NCI-H1436 (cell line): ENCODE measurements around the gene MMRN2.
"Not testable (repeated sequence)": the region's sequence is repeated elsewhere in the genome, so short reads cannot be mapped to it uniquely, and the experiment has no call there.

Experiments used
- DNase-seq: peaks from one replicate; lab custom pipeline; 2025; lab: John Stamatoyannopoulos, UW

Gene MMRN2

DNA sequence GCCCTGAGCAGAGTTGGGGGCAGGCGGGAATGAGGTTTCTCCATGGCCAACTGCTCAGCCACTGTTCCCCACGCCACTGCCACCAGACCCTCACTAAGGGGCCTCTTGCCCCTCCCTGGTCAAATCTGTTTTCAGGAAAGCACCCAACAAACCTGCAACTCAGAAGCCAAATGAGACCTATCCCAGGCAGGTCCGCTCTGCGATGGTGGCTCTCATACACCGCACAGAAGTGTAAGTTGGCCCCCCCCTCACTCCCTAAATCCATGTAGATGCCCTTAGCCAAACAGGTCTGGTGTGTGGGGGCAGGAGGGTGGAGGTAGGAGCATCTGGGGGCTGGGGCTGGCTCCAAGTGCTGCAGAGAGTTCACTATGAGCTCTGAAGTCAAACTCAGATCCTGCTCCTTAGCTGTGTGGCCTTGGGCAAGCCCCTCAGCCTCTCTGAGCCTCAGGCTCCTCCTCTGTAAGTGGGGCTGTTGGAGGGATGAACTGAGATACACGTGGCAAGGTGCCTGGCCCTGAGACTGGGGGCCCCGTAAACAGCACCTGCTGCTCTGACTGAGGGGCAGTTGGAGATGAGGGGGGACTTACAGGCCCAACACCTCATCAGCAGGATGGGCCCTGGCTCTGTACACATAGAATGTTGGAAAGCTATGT, 1.1 kb downstream of the MMRN2 start:
- no peak for DNase-seq

DNA sequence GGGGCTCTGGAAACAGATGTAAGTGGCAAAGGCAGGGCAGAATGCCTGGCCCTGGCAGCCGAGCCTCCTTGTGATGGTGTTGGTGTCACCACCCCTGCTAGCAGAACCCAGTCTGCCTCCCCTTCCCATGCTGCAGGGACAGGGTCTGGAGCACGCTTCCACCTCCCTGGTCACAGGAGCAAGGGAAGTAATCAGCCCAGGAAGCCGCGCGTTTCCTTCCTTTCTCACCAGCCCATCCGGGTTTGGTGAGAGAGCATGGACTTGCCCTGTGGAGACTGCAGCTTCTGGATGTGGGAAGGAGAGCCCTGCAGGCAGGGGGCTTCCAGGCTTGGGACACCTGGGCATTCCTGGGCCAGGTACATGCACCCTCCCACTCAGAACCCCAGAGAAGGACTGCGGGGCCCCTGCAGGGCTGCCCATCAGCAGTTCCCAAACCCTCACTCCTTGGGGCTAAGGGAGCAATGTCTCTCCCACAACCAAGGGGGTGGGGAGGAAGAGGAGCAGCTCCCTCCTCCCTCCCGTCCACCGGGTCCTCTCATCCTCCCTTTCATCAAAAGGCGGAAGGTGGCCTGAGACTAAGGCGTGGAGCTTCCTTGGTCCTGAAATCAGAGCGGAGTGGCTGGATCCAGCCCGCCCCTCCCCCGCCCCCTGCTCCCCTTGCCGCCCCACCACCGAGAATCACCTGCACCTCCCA, 1.8 kb downstream of the MMRN2 start:
- DNase-seq: no peak

DNA sequence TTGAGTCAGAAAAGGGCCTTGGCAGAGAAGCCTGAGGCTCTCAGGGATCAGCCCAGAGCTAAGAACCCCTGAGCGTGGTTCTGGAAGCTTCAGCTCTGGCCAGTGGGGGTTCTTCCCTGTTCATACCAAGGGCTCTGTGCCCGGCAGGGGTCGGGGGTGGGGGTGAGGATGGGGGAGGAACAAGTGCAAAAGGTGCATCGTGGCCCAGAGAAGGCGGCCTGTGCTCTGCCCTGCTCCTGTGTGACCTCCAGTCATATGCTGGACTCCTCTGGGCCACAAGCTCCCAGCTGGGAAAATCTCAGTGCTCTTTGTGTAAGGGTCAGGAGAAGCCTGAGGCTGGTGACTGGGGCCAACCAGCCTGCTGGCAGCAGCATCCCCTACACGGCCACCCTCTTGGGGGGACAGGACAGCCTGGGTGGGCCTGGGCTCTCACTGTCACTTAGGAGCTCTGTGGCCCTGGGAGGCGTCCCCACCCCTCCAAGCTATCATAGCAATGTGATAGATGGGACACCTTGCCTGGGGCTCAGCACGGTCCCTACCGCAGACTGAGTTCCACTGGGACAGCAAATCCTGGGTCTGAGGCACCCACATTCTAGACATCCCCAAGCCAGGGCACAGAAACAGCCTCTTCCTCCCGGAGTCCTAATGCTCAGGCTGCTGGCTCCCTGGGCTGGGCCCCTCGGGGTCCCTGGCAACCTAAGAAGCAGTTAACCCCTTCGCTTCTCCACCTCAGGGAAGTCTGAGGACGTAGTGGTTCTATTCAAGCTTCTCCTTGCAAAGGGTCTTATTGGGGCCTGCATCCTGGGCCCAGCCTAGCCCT, 2.5 kb downstream of the MMRN2 start:
- no peak for DNase-seq

DNA sequence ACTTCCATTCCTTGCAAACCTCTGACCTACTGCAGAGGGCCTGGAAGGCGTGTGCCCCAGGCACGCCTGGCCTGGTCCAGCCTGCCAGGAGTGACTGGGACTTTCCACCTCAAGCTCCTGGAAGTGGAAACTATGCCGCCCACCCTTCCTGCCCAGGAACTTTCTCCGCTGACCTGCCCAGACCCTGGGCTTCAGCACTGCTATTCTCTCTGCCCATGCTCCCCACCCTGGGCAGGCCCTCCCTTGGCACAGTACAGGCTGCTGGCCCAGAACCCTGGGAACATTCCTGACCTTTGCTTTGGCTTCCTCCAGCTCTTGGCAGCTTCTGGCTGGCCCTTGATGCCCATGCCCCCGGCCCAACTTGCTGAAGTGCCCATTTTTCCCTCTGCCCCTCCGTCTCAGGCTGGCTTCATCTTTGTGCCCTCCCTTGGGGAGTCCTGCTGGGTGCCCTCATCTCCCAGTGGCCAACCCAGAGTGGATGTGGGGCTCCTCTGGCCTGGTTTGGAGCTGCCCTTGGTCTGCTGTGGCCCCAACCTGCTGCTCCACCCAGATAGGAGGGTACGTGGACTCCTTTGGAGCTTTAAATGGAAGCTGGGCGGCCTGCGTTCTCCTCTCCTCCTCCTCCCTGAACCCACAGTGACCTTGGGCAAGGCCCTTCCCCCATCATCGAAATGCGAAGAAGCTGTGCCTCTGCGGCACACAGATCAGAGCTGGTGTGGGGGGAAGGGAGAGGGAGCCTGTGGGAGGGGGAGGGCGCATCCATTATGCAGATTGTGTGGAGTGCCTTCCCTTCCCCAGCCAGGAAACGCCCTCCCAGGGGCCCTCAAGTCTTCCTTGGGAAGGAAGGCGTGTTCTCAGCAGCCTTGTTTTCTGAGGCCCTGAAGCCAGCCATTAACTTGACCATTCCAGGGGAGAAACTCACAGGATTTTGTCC, 3.4 kb downstream of the MMRN2 start:
- DNase-seq: no peak

DNA sequence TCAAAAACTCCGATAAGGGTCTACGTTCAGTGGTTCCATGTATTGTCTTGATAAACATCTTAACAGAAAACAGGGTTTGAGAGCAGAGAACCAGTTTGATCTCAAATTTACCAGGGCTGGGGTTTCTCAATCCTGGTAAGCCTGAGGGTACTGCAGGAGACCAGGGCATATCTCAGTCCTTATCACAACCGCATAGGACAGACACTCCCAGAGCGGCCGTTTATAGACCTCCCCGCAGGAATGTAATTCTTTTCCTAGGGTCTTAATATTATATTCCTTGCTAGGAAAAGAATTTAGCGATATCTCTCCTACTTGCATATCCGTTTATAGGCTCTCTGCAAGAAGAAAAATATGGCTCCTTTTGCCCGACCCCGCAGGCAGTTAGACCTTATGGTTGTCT, 4.7 kb downstream of the MMRN2 start:
- DNase-seq: not testable (repeated sequence)

DNA sequence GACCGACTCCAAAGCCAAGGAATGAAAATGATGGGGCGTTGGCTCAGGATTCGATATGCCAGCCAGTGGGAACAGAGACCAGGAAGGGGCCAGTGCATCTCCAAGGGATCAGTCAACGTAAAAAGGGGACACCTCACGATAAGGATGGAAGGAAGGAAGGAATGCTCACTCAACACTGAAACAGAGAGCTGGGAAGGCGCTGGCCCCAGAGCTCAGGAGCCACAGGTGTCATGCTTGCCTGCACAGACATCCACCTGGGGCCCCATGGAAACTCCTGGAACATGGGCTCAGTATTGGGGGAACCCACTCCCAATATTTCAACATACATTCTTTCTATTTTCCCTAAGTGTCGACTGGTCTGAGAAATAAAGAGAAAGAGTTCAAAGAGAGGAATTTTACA, 5.3 kb downstream of the MMRN2 start:
- DNase-seq: no peak

DNA sequence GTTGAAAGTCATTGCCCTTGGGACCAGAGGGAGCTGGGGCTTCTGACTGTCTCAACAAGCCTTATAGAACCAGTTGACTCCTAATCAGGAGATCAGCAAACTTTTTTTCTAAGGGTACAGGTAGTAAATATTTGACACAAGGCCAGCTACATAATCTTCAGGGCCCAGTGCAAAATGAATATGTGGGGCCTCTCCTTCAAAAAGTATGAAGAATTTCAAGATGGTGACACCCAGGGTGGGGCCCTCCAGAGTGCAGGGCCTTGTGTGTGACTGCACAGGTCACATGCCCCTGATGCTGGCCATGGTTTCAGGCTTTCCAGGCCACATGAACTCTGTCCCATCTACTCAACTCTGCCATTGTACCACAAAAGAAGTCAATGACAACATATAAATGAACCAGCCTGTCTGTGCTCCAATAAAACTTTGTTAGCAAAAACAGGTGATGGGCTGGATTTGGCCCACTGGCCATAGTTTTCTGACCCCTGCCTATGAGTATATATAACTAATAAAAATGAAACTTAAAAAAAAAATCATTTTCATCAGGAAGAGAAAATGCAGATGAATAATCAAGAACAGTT, 6.1 kb downstream of the MMRN2 start:
- no peak for DNase-seq

DNA sequence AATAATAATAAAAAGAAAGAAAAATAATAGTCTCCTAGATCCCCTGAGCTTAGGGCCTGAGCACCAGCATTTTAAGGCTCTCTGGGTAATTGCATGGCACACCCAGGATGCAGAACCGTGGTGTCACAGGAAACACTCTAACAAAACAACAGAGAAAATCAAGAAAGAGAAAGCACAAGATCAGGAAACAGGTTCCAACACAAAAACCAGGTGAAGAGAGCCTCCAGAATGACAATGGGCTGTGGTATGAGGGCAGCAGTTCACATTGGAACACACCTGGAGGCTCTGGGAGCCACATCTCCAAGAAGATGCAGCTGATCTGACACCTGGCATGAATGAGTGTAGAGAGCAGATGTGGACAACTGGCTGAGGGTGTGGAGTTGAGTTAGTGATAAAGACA, 7.1 kb downstream of the MMRN2 start:
- DNase-seq: no peak

DNA sequence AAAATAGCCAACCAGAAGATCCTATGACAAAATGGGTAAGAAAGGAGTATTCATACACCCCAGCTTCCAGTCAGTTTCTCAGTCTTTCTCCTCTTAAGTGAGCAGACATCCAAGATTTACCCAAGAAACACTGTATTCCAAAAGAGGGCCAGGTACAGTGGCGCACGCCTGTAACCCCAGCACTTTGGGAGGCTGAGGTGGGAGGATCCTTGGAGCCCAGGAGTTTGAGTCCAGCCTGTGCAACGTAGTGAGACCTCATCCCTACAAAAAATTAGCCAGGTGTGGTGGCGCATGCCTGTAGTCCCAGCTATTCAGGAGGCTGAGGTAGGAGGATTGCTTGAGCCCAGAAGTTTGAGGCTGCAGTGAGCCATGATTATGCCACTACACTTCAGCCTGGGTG, 9.6 kb downstream of the MMRN2 start:
- DNase-seq: not testable (repeated sequence)

DNA sequence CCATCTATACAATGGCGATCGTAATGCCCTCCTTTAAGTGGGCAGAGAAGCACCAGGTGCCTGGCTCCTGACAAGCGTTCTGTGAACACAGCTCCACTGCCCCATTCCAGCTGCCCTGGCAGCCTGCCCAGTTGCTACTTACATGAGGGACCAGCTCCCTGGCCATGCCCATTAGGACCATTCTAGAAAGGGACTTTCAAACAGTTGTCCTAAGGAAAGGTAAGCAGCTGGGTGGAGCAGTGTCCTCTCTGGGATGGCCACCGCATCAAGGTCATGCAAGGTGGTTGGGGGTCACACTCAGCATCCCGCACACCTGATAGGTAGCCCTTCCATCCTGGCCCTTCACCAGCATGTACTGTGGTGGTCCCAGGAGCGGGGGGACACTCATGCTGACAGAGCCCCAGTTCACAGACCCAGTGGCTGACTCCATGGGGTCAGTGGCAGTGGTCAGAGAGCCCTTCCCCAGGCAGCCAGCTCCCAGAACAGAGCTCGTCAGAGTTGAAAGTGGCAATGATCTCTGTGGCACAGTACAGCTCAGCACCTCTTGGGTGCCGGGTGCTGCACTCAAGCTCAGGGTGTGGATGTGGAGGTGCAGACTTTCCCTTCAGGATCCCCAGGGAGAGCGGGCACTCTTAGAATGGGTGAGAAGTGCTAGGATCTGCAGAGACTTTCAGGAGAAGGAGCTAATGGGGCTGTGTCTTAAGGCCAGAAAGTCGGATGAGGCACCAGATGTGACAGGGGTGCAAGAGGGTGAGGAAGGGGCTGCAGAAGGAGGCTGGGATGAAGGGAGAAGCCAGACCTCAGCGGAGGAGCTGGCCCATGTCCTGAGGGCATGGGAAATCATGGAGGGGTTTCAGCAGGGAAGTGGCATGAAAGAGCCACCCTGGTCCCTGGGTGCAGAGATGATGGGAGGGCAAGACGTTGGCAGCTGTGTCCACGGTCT, 10.9 kb downstream of the MMRN2 start:
- peak; percentile 8 for DNase-seq

DNA sequence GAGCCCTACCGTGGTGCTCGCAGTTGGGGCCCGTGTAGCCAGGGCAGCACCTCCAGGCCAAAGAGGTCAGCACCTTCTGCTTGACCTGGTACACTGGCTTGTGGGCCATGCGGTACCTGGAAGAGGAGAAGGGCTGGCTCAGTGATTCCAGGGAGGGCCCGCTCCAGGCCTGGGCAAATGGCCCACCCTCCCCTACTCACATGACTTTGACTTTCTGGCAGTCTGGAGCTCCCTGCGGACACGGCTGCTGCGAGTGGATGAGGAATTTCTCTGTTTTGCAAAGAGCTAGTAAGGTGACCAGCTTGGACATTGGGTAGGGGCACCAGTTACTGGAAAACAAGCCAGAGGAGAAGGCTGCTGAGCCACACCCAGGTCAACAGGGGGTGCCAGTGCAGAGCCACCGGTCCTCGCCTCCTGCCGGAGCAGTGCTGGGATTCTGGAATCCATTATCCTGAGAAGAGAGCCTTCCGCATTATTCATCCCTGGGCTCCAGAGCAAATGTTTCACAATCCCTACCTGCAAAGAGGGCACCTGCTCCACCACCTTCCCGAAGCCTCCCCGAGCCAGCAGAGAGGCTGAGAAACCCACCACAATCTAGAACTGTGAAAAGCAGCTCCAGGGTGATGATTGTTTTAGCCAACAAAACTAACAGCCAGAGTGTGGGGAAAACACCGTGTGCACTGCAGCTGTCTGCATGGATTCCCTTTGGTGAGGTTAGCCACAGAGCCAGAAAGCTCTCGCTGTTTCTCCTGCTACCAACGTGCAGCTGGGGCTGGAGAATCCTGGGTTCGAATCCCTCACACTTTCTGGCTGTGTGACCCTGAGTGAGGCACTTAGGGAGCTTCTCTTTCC, 11.8 kb downstream of the MMRN2 start:
- no peak for DNase-seq

DNA sequence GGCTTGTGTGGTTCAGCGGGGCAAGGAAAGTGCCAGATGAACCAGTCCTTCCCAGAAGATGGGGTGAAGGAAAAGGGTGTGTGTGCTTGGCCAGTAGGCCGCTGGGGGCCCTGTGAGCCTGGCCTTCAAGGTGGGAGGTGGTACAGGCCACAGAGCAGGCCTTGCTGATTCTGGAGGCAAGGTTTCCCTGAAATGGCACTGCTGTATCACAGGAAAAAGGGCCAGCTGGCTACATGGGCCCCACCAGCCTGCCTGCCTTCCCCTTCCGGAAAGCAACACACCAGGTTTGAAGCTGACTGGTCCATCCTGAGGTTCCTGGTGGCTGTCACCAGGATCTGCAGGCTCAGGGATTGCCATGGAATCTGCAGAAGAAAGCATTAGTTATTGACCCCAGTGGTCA, 12.5 kb downstream of the MMRN2 start:
- no peak for DNase-seq

DNA sequence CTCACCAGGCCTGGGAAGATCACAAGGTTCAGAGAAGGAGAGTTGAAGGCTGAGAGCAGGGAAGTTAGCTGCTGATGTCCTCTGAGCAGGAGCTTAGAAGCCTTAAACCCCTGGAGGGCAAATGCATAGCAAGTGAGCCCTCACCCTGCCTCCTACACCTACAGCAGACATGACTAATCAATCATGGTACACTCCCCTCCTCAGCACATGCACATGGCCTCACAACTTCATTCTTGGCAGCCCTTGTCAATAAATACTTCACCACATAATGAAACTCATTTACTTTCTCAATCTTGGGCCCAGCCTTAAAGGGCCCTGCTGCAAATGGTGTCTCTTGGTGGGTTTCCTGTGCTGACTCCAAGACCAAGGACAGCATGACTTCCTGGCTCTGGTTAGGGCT, 12.9 kb downstream of the MMRN2 start:
- no peak for DNase-seq

DNA sequence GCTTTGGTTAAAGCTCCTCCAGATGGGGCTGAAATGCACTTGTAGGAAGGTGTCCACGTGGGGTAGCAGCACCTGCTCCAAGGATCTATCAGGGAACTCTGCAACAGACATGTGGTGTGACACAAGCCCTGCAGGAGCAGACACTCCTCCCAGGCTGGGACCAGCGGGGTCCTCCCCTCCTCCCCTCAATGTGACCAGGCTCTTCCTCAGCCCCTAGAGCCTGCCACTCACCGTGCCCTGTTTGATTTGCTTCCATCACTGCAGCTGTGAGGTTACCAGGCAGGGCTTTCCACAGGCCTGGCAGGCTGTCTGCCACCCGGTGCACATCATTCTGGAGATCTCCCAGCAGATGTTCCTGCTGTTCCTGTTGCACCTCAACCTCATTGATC, 13.4 kb downstream of the MMRN2 start:
- no peak for DNase-seq

DNA sequence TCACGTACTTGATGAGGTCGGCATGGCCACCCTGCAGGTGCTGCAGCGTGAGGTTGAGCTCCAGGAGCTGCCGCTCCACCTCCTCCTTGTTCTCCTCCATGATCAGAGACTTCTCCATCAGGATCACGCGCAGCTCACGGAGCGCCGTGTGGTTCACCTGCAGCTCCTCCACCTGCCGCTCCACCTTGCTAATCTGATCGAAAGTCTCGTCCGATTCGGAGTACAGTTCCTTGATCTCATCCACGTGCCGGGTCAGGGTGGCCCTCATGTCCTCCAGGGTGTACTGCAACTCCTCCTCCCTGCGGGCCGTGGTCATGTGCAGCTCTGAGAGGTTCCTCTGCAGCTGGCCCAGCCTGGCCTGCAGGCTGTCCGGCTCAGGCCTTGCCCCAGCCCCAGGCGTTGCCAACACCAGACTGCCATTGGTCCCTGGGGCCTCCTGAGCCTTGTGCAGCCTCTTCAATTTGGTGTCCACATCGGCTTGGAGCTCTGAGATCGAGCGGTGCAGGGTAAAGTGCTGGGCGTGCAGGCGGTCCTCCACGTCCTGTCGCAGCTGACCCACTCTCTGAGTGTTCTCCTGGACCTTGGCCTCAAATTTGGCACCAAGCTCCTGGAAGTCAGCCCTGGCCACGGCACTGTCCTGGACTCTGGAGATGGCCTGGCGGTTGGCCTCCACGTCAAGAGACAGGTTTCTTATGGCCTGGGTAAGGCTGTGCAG, 13.9 kb downstream of the MMRN2 start:
- DNase-seq: no peak

DNA sequence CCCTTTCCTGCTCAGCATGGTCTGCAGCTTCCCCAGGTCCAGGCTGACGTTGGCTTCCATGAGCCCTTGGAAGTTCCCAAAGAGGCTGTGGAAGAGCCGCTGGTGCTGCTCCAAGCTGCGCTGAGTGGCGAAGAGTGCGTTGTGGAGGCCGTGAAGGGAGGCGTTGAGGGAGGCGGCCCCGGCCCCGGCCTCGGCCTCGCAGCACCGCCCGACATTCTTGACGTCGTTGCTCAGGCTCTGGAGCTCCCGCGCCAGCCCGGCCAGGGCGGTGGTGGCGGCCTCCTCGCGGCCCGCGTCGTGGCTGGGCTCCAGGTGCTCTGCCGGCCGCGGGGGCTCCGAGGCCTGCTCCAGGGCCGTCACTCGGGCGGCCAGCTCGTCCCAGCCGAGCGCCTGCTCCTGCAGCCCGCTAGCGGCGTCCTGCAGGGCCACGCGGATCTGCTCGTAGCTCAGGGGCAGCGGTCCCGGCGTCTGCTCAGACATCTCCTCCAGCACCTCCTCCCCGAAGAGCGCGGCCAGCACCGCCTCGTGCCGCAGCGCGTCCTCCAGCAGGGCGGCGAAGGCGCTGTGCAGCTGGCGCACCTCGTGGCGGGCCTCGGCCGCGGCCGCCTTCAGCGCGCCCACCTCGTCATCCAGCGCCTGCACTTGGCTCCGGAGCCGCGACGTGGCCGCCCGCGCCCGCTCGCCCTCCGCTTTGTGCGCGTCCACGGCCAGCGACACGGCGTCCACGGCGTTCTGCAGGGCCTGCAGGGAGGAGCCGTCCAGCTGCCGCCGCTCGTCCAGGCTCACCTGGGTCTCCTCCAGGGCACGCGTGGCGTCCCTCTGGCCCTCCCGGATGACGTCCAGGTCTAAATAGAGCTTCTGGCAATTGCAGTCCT, 14.7 kb downstream of the MMRN2 start:
- no peak for DNase-seq

DNA sequence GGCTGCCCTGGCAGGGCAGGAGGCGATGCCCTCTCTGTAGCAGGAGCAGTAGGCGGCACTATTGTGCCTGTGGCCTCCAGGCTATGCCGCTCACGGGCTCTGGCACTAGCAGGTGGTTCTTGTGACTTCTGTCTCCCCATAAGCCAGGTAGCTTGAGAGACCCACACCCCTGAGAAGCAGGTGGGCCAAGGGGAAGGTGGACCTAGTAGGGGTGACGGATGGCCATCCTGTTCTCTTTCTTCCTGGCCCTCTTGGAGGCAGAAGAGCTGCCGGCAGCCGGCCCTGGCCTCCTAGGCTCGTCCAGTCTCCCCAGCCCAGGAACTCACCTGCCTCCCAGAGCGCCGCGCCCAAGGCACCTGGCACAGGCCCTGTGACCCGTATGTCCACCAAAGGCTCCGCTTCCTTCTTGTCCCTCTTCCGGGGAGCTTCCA, 15.4 kb downstream of the MMRN2 start:
- no peak for DNase-seq

DNA sequence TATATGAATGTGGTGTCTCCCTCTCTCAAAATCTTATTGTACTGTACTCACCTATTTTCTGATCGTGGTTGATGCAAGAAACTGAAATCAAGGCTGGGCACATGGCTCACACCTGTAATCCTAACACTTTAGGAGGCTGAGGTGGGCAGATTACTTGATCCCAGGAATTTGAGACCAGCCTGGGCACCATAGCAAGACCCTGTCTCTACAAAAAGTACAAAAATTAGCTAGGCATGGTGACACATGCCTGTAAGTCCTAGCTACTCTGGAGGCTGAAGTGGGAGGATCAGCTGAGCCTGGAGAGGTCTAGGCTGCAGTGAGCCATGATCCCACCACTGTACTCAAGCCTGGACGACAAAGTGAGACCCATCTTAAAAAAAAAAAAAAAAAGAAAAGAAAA, 16.0 kb downstream of the MMRN2 start:
- DNase-seq: no peak
